K562 (cell line): ENCODE results near the gene CD1E. TPM values are rescaled to one million over a fixed set of nuclear protein-coding genes. Genes with fewer than 3 reads are reported as not detected.

Experiments
- ATAC-seq: fragments of 200-7000 bp; cut with Tn5 transposase; 3 replicates; pipeline ENCODE4 v1.9.1; 2020; ENCODE audit warnings: moderate library complexity
- BruUV-seq: library from RNA; stranded (reverse); fragments of 400-500 nt; replicated peaks from 2 replicates; lab custom pipeline; 2021; lab: Mats Ljungman, UMichigan
- CTCF ChIA-PET: fragments of 300-600 bp; formaldehyde crosslinking; extraction: SDS; loops from one replicate; lab custom pipeline; 2021; ENCODE audit warnings: low intra/inter-chr PET ratio; lab: Yijun Ruan, JAX
- POLR2A ChIA-PET: fragments of 300-600, 350-650 bp; sonication (Branson Sonifier 250); formaldehyde crosslinking; extraction: SDS; loops from one replicate; lab custom pipeline; 2021; ENCODE audit warnings: antibody characterized with exemption, inconsistent platforms; lab: Yijun Ruan, JAX
- DNase-seq, 4 experiments: peaks; one replicate each; pipeline versions ENCODE4 v3.0.0 to v3.0.0-alpha.2; 2011 to 2018; ENCODE audit warnings: low spot score in 3 of 4, mixed read lengths in 3 of 4; ENCODE audit errors: extremely low read depth in 1 of 4
- FAIRE-seq: peaks from 2 replicates; lab custom pipeline; 2011; peaks lifted over from hg19 to GRCh38; lab: Jason Lieb, UNC
- H2AFZ ChIP-seq: 2 replicates; pipeline ENCODE4 v1.6.0; 2011; ENCODE audit warnings: low read depth, low read length, control low read depth, inconsistent platforms
- H3K27ac ChIP-seq: fragments of 200-600 bp; 3 replicates; pipeline ENCODE4 v1.8.0; 2011; ENCODE audit warnings: low read depth, mild to moderate bottlenecking, control low read depth, inconsistent platforms, low read length, moderate library complexity, mixed read lengths; ENCODE audit errors: extremely low read depth
- H3K27me3 ChIP-seq, 2 experiments: fragments of 300-600 bp in 1 of 2; 2 replicates in 1 of 2; 3 replicates in 1 of 2; pipeline versions ENCODE4 v1.6.0 to v1.8.0; 2011; ENCODE audit warnings: inconsistent platforms in 2 of 2, low read length in 2 of 2, mild to moderate bottlenecking in 1 of 2, mixed read lengths in 1 of 2, moderate library complexity in 1 of 2; ENCODE audit not compliant: control insufficient read depth in 2 of 2, insufficient read depth in 2 of 2
- H3K36me3 ChIP-seq: fragments of 300-600 bp; 3 replicates; pipeline ENCODE4 v1.8.0; 2011; ENCODE audit warnings: mild to moderate bottlenecking, low read length, inconsistent platforms; ENCODE audit not compliant: control insufficient read depth, insufficient read depth
- H3K4me1 ChIP-seq, 2 experiments: fragments of 200-600 bp in 1 of 2; replicated peaks in 1 of 2; 2 replicates in 1 of 2; 3 replicates in 1 of 2; pipeline versions ENCODE4 v1.5.1 to v1.8.0; 2011; ENCODE audit warnings: inconsistent platforms in 2 of 2, low read length in 2 of 2, mild to moderate bottlenecking in 1 of 2, mixed read lengths in 1 of 2, moderate library complexity in 1 of 2; ENCODE audit not compliant: control insufficient read depth in 2 of 2, insufficient read depth in 2 of 2
- H3K4me2 ChIP-seq: 2 replicates; pipeline ENCODE4 v1.6.1; 2011; ENCODE audit warnings: low read length, control low read depth, inconsistent platforms, mixed read lengths; ENCODE audit not compliant: insufficient read depth
- H3K4me3 ChIP-seq: fragments of 200-600 bp; sonication (generic), shearing (Covaris generic); 2 replicates; pipeline ENCODE4 v1.5.1; 2016; ENCODE audit warnings: control low read depth, inconsistent platforms
- H3K79me2 ChIP-seq: fragments of 200-600 bp; 3 replicates; pipeline ENCODE4 v1.8.0; 2011; ENCODE audit warnings: low read length, inconsistent platforms; ENCODE audit not compliant: control insufficient read depth, insufficient read depth
- H3K9ac ChIP-seq, 2 experiments: 2 replicates each; pipeline versions ENCODE4 v1.6.0 to v1.6.1; 2011; ENCODE audit warnings: low read depth in 2 of 2, low read length in 2 of 2, control low read depth in 1 of 2, inconsistent platforms in 1 of 2, mild to moderate bottlenecking in 1 of 2, mixed read lengths in 1 of 2; ENCODE audit not compliant: insufficient read depth in 1 of 2
- H3K9me1 ChIP-seq: one replicate; pipeline ENCODE4 v1.6.0; 2011; ENCODE audit warnings: inconsistent platforms, mild to moderate bottlenecking, low read length, moderate library complexity; ENCODE audit not compliant: control insufficient read depth, insufficient read depth
- H3K9me3 ChIP-seq: replicated peaks from 2 replicates; pipeline ENCODE4 v1.5.1; 2011; ENCODE audit warnings: low read depth, low read length, inconsistent platforms; ENCODE audit not compliant: control insufficient read depth, insufficient read depth
- H4K20me1 ChIP-seq: replicated peaks from 2 replicates; pipeline ENCODE4 v1.6.1; 2011; ENCODE audit warnings: low read length, inconsistent platforms, mixed read lengths; ENCODE audit not compliant: control insufficient read depth, insufficient read depth
- NELFE ChIP-seq: IDR thresholded peaks from 2 replicates; pipeline ENCODE4 v1.6.1; 2011; ENCODE audit warnings: mild to moderate bottlenecking; ENCODE audit not compliant: insufficient read depth, insufficient read length
- ZNF133 ChIP-seq: fragments of 250-450 bp; sonication (Bioruptor Pico); IDR thresholded peaks from 2 replicates; pipeline ENCODE4 v1.4.0; 2020; ENCODE audit warnings: mild to moderate bottlenecking
- ZNF354B ChIP-seq: fragments of 250-450 bp; sonication (Bioruptor Pico); IDR thresholded peaks from 2 replicates; pipeline ENCODE4 v1.4.0; 2020
- WGBS: fragments of 100-300 bp; shearing (Covaris generic); methylation state at CpG from one replicate; pipeline ENCODE4 v1.1.6; 2016; ENCODE audit warnings: low coverage, mixed read lengths; ENCODE audit not compliant: insufficient coverage; ENCODE audit errors: missing lambda C conversion rate; 5-methylcytosine and 5-hydroxymethylcytosine counted together
- in situ Hi-C: fragments of 300-500 bp; cut with MboI; formaldehyde crosslinking; loops from 4 replicates; pipeline ENCODE4 v1.15.0; 2018; ENCODE audit warnings: inconsistent platforms, mixed read lengths
- intact Hi-C: fragments of 100-400 bp; cut with micrococcal nuclease; formaldehyde crosslinking; loops from 2 replicates; pipeline ENCODE4 v1.14.2; 2022
- polyA plus RNA-seq, 8 experiments: library from polyadenylated mRNA; depleted of rRNA in 4 of 8; stranded (reverse) in 5 of 8; unstranded in 3 of 8; fragments of >200 nt; fragmentation: Nextera tagmentation in 2 of 8; fragmentation: Illumina TruSeq in 1 of 8; extraction: Ambion mirVana in 2 of 8; extraction: Trizol in 1 of 8; gene quantifications; 2 replicates each; pipeline versions ENCODE4 v1.2.1 to v1.2.3, GENCODE V29; 2011 to 2014; ENCODE audit warnings: inconsistent platforms in 1 of 8, missing spikeins in 1 of 8
- total RNA-seq, 7 experiments: library from RNA; depleted of rRNA in 6 of 7; stranded (reverse); fragments of >200 nt in 6 of 7; fragmentation: Illumina TruSeq in 2 of 7; extraction: Trizol in 2 of 7; gene quantifications; 2 replicates each; pipeline versions ENCODE4 v1.2.1 to v1.2.3, GENCODE V29; 2011 to 2021; ENCODE audit warnings: low replicate concordance in 1 of 7
- TF ChIP-seq, protein P1 (sequence below): fragments of 450-650 bp; IDR thresholded peaks from 2 replicates; pipeline ENCODE4 v1.6.1; 2017; ENCODE audit warnings: antibody characterized with exemption, mild to moderate bottlenecking

Gene CD1E
- total and polyA plus RNA-seq, 9 of the 15 experiments (the other 6 are each of a cell fraction or from before 2014, with no cell fraction given), result not detected

- no peaks in the 10 kb centered on the region for H3K36me3 ChIP-seq
- no peaks in the 10 kb centered on the region for H3K79me2 ChIP-seq
- no peaks in the 10 kb centered on the region for H3K4me1 ChIP-seq
- DNase-seq, result no peak
- POLR2A ChIA-PET, result no interaction called here
- ATAC-seq, result no peak
- H3K9me3 ChIP-seq, result no peaks in the 10 kb centered on the region
- no peak overlapping the region for H2AFZ ChIP-seq
- H3K27me3 ChIP-seq, result no peaks in the 10 kb centered on the region
- BruUV-seq, result no TSS peak
- no peak overlapping the region for H3K9ac ChIP-seq
- CTCF ChIA-PET, result no interaction called here
- TF ChIP-seq, protein P1, sequence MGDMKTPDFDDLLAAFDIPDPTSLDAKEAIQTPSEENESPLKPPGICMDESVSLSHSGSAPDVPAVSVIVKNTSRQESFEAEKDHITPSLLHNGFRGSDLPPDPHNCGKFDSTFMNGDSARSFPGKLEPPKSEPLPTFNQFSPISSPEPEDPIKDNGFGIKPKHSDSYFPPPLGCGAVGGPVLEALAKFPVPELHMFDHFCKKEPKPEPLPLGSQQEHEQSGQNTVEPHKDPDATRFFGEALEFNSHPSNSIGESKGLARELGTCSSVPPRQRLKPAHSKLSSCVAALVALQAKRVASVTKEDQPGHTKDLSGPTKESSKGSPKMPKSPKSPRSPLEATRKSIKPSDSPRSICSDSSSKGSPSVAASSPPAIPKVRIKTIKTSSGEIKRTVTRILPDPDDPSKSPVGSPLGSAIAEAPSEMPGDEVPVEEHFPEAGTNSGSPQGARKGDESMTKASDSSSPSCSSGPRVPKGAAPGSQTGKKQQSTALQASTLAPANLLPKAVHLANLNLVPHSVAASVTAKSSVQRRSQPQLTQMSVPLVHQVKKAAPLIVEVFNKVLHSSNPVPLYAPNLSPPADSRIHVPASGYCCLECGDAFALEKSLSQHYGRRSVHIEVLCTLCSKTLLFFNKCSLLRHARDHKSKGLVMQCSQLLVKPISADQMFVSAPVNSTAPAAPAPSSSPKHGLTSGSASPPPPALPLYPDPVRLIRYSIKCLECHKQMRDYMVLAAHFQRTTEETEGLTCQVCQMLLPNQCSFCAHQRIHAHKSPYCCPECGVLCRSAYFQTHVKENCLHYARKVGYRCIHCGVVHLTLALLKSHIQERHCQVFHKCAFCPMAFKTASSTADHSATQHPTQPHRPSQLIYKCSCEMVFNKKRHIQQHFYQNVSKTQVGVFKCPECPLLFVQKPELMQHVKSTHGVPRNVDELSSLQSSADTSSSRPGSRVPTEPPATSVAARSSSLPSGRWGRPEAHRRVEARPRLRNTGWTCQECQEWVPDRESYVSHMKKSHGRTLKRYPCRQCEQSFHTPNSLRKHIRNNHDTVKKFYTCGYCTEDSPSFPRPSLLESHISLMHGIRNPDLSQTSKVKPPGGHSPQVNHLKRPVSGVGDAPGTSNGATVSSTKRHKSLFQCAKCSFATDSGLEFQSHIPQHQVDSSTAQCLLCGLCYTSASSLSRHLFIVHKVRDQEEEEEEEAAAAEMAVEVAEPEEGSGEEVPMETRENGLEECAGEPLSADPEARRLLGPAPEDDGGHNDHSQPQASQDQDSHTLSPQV, result no peak
- no peak for TF ChIP-seq ZNF133 (CRISPR knock-in tag)
- TF ChIP-seq ZNF354B, result no peak
- no peak for TF ChIP-seq NELFE
- H3K9me1 ChIP-seq, result no peaks in the 10 kb centered on the region
- H3K4me2 ChIP-seq, result no peak overlapping the region
- in situ Hi-C loops, result no loop called here
- H4K20me1 ChIP-seq, result no peaks in the 10 kb centered on the region
- no peak overlapping the region for H3K4me3 ChIP-seq
- FAIRE-seq, result no peak
- intact Hi-C loops, result no loop called here
- no peak overlapping the region for H3K27ac ChIP-seq
- 0% methylated on average over 2 of the region's 2 CpGs for WGBS
Measured at GRCh38 chr1:158311066-158311465, 42.6 kb upstream of the CD1E start.
